ENCODE measurements around the gene FAM174C. TPM values are rescaled to one million over a fixed set of nuclear protein-coding genes. Genes with fewer than 3 reads are reported as not detected.

Gene FAM174C
- total RNA-seq, 1 donor from 2014 or later: 32.7 TPM

GRCh38 chr19:1311543-1312091 lies 36.3 kb downstream of the FAM174C start:
- Mint-ChIP-seq H3K27ac (ENCODE audit: unreplicated experiment) (no peak overlapping the region), H3K4me3 (ENCODE audit: unreplicated experiment) (no peak overlapping the region), H3K4me1 (ENCODE audit: low read depth) (peaks cover 16% of the 10 kb centered on the region), H3K27me3 (ENCODE audit: low read depth) (no peaks in the 10 kb centered on the region), H3K36me3 (ENCODE audit: low read depth) (no peaks in the 10 kb centered on the region), H3K9me3 (ENCODE audit: low read depth) (no peaks in the 10 kb centered on the region)
- peak; percentile 82 for DNase-seq (ENCODE audit: low spot score)
- TF ChIP-seq CTCF (IDR thresholded peaks at IDR 0.05): no peak

DNA sequence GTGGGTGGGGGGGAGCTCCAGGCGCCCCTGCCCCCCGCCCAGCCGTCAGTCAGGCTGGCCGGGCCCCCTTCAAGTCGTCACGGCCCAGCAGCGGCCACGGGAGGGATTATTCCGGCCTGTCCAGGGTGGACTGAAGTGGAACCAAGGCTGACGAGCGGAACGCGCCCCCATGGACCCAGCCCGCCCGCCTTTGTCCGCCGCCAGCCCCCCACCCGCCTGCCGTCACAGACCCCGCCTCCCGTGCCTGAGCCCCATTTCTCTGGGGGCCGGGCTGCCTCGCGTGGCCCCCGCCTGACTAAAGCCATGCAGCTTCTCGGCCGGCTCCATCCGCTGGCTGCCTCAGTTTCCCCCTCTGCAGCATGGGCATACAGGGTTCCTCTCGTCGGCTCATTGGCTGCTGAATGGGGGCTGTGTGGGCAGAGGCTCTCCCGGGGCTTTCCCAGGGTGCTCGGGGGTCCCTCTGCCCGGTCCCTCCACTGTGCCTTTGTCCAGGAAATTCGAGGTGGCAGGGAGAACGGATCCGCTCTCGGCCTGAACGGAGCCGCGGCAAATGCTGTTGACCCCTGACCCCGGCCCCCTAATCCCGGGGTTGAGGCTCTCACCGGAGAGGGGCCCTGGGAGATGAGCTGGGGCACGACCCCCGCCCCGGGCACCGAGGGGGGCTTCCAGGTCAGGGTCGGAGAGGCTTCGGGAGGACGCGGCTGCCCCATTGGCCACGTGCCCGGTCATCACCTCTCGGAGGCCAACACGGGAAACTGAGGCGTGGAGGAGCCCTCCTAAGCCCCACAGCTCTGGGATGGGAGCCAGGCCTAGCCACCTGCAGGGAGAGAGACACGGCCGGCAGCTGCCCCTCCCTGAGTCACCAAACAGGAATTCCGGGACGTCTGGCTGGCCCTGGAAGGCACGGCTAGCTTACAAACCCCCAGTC lies 37.7 kb downstream of the FAM174C start:
- Mint-ChIP-seq H3K27ac (ENCODE audit: unreplicated experiment) (no peak overlapping the region), H3K4me1 (ENCODE audit: low read depth) (peaks cover 16% of the 10 kb centered on the region), H3K9me3 (ENCODE audit: low read depth) (no peaks in the 10 kb centered on the region), H3K27me3 (ENCODE audit: low read depth) (peaks cover 7% of the 10 kb centered on the region), H3K36me3 (ENCODE audit: low read depth) (no peaks in the 10 kb centered on the region), H3K4me3 (ENCODE audit: unreplicated experiment) (no peak overlapping the region)
- no peak for TF ChIP-seq CTCF (IDR thresholded peaks at IDR 0.05)
- DNase-seq (ENCODE audit: low spot score): no peak

DNA sequence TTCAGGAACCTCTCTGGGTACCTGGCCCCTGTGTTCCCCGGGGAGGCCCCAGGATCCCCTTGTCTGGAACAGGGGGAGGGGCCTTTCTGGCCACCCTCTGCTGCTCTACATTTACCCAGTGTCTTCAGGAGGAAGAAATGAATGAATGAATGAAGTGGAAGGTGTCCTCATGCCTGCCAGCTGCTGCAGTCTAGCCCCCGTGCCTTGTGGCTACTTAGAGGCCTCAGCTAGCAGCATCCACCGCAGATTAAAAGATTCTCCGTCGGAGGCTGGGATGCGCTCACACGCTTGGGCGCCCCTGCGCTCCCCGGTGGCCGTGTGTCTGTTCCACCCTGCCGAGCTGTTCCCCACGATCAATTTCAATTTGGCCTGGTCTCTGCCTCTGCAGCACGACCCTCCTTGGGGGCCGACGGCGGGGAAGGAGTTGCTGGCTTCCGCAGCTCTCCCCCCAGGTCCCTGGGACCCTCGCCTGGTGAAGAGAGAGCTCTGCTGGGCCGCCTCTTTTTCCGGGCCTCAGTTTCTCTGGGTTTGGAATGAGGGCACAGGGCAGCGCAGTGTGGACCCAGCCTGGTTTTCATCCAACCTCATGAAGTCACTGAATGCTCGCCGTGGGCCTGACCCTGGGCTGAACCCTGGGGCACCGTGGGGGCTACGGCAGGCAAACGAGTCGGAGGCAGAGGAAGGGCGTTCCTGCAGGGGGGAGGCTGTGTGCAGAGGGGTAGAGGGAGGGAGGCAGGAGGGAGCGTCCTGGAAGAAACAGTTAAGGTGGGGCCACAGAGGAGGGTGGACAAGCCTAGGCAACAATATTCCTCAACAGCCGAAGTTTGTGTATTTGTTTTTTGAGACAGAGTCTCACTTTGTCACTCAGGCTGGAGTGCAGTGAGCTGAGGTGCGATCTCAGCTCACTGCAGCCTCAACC lies 38.6 kb downstream of the FAM174C start:
- Mint-ChIP-seq H3K4me1 (ENCODE audit: low read depth) (peaks cover 16% of the 10 kb centered on the region), H3K9me3 (ENCODE audit: low read depth) (no peaks in the 10 kb centered on the region), H3K27me3 (ENCODE audit: low read depth) (peaks cover 7% of the 10 kb centered on the region), H3K36me3 (ENCODE audit: low read depth) (no peaks in the 10 kb centered on the region), H3K27ac (ENCODE audit: unreplicated experiment) (no peak overlapping the region), H3K4me3 (ENCODE audit: unreplicated experiment) (no peak overlapping the region)
- no peak for TF ChIP-seq CTCF (IDR thresholded peaks at IDR 0.05)
- no peak for DNase-seq (ENCODE audit: low spot score)

DNA sequence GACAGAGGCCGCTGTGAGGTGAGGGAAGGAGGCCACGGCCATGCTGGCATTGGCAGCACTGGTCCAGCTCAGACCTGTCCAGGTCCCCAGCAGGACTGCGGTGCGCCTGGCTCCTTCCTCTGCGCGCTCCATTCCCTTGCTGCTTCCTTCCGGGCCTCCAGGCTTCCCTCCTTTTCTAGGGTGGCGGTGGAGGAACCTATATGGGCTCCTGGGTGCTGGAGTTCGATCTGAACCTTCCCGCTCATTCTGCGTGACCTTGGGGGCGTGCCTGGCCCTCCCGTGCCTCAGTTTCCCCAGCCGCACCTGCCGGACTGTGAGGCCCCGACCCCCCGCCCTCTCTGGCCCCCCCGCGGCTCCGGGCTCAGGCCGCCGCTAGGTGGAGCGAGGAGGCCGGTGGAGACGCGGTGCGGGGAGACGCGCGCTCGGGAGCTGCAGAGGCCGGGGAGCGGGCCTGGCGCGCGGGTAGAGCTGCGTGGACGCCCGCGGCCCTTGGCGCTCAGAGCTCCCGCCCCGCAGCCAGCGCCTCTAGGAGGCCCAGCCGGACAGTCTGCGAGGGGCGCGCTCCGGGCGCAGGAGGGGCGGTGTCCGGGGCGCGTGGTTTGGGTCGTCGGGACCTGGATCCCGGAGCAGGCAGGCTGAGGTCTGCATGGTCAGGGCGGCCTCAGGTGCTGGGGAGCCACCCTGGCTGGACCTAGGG lies 40.3 kb downstream of the FAM174C start:
- H3K27me3 Mint-ChIP-seq (ENCODE audit: low read depth): peaks cover 7% of the 10 kb centered on the region
- H3K4me1 Mint-ChIP-seq (ENCODE audit: low read depth): peaks cover 16% of the 10 kb centered on the region
- DNase-seq (ENCODE audit: low spot score): no peak
- no peaks in the 10 kb centered on the region for H3K9me3 Mint-ChIP-seq (ENCODE audit: low read depth)
- no peak overlapping the region for H3K4me3 Mint-ChIP-seq (ENCODE audit: unreplicated experiment)
- H3K27ac Mint-ChIP-seq (ENCODE audit: unreplicated experiment): no peak overlapping the region
- H3K36me3 Mint-ChIP-seq (ENCODE audit: low read depth): no peaks in the 10 kb centered on the region
- peak; percentile 84 for TF ChIP-seq CTCF (IDR thresholded peaks at IDR 0.05)

All from chondrocyte (in vitro differentiated cells).